ENCODE results near the gene CHML. TPM values are rescaled to one million over a fixed set of nuclear protein-coding genes. Genes with fewer than 3 reads are reported as not detected.

The CHML gene
- total and polyA plus RNA-seq, 7 donors: 2.4 to 10.7 (median 5.0) TPM

DNA sequence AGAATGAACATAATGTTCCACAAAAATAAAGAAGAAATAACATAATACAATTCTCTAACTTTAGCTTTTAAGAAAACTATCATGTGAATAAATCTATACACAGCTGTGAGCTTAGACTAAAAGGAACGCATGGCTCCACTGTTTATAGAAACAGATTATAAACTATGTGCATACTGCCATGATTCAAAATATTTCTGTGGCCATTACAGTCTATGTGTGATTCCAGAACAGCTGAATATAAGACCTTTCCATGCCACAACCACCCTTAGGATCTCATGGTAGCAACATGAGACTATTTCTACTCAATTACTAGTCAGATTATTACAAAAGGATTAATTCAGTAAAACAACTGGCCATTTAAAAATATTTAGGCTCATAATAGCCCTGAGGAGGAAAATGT lies 3.9 kb downstream of the CHML start:
- no peak for DNase-seq
- 72 to 74% (median 73%) methylated on average over 1 of the region's 1 CpG for WGBS, 3 donors
- Histone ChIP-seq H3K4me3 (no peak overlapping the region), H3K27me3 (ENCODE audit: insufficient read depth in 3 of 3, low read length in 2 of 3) (no peaks in the 10 kb centered on the region), H3K36me3 (ENCODE audit: insufficient read depth in 1 of 2, low read depth in 1 of 2) (peaks cover 0 to 6% of the 10 kb centered on the region in 2 donors), H3K27ac (no peak overlapping the region), H3K9me3 (no peaks in the 10 kb centered on the region), H3K4me1 (peaks cover 8% of the 10 kb centered on the region)
- TF ChIP-seq, protein P1, sequence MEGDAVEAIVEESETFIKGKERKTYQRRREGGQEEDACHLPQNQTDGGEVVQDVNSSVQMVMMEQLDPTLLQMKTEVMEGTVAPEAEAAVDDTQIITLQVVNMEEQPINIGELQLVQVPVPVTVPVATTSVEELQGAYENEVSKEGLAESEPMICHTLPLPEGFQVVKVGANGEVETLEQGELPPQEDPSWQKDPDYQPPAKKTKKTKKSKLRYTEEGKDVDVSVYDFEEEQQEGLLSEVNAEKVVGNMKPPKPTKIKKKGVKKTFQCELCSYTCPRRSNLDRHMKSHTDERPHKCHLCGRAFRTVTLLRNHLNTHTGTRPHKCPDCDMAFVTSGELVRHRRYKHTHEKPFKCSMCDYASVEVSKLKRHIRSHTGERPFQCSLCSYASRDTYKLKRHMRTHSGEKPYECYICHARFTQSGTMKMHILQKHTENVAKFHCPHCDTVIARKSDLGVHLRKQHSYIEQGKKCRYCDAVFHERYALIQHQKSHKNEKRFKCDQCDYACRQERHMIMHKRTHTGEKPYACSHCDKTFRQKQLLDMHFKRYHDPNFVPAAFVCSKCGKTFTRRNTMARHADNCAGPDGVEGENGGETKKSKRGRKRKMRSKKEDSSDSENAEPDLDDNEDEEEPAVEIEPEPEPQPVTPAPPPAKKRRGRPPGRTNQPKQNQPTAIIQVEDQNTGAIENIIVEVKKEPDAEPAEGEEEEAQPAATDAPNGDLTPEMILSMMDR (IDR thresholded peaks at IDR 0.05): no peak
- ATAC-seq: no peak
- intact Hi-C loops (cut with DNase I): no loop called here

DNA sequence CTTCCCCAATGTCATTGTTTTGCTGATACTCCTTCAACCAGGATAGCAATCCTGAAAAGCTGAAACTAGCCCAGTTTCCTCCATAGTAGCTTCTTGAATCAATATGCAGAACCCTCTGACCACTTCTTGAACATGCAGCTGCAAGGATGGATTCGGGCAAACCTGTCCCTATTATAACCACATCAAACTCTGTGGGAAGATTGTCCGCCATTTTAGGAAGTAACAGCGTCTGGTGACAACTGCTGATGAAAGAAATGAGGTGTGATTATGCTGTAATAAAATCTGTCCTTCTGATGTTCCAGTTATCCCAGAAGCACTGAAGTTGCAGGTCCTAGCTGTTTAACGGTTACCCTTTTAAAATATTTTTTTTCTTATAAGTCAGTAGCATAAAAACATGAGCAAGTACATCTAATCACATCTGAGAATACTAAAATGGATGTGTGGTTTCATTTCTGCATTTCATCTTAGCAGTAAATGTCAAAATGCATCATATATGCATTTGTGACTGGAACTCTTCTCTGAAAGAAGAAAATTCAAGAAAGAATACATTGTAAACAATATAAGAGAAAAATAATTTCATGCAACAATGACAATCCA lies 4.5 kb downstream of the CHML start:
- Histone ChIP-seq H3K27me3 (ENCODE audit: insufficient read depth in 3 of 3, low read length in 2 of 3) (no peaks in the 10 kb centered on the region), H3K4me3 (no peak overlapping the region), H3K9me3 (no peaks in the 10 kb centered on the region), H3K27ac (no peak overlapping the region), H3K4me1 (peaks cover 8% of the 10 kb centered on the region), H3K36me3 (ENCODE audit: insufficient read depth in 1 of 2, low read depth in 1 of 2) (peaks cover 0 to 6% of the 10 kb centered on the region in 2 donors)
- ATAC-seq (no peak), DNase-seq (no peak)
- 92 to 95% (median 93%) methylated on average over 4 of the region's 4 CpGs for WGBS, 3 donors
- intact Hi-C loops (cut with DNase I): no loop called here
- TF ChIP-seq, protein P1 (IDR thresholded peaks at IDR 0.05): no peak

DNA sequence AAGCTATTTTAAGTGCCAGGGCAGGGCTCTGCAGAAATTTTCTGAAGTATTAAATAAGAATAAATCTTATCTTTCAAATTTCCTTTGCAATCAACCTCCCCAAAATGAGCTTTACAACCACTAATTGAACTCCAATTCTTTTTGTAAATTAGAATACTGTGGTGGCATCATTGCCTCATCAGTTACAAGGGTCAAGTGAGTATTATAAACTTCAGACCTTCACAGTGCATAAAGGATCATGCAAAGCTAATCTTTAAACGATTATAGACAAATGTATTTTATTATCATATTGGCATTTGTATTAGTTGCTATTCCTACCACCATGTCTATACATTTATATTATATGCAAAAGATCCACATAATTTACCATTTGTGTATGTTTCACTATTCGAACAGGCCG lies 7.2 kb downstream of the CHML start:
- H3K9me3 ChIP-seq: no peaks in the 10 kb centered on the region
- TF ChIP-seq, protein P1 (IDR thresholded peaks at IDR 0.05): no peak
- H3K4me1 ChIP-seq: peaks cover 4% of the 10 kb centered on the region
- WGBS, 3 donors: 85 to 93% (median 91%) methylated on average over 3 of the region's 3 CpGs
- H3K4me3 ChIP-seq: no peak overlapping the region
- H3K36me3 ChIP-seq (ENCODE audit: insufficient read depth in 1 of 2, low read depth in 1 of 2): peaks cover 0 to 6% of the 10 kb centered on the region in 2 donors
- intact Hi-C loops (cut with DNase I): no loop called here
- no peaks in the 10 kb centered on the region for H3K27me3 ChIP-seq (ENCODE audit: insufficient read depth in 3 of 3, low read length in 2 of 3)
- no peak overlapping the region for H3K27ac ChIP-seq
- no peak for DNase-seq
- ATAC-seq: no peak

DNA sequence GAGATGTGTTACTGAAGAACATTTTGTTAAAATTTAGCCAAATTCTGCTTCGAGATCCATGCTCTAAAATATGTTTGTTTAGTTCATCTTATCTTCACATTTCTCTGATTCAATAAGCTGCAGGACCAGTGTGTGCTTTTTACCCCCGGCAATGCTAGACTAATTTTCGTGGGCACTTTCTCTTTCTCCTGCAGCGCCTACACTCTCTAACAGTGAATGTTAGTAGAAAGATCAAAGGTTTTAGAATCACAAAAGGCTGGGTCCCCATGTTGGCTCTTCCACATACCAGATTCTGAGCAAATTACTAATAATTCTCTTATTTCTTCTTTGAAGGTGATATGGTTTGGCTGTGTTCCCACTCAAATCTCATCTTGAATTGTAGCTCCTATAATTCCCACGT lies 8.5 kb downstream of the CHML start:
- intact Hi-C loops (cut with DNase I): no loop called here
- Histone ChIP-seq H3K27ac (no peak overlapping the region), H3K4me3 (no peak overlapping the region), H3K4me1 (peaks cover 4% of the 10 kb centered on the region), H3K36me3 (ENCODE audit: insufficient read depth in 1 of 2, low read depth in 1 of 2) (peaks cover 0 to 6% of the 10 kb centered on the region in 2 donors), H3K9me3 (no peaks in the 10 kb centered on the region), H3K27me3 (ENCODE audit: insufficient read depth in 3 of 3, low read length in 2 of 3) (no peaks in the 10 kb centered on the region)
- ATAC-seq: no peak
- DNase-seq: no peak
- TF ChIP-seq, protein P1 (IDR thresholded peaks at IDR 0.05): no peak
- WGBS, 3 donors: 90 to 94% (median 90%) methylated on average over 5 of the region's 5 CpGs

DNA sequence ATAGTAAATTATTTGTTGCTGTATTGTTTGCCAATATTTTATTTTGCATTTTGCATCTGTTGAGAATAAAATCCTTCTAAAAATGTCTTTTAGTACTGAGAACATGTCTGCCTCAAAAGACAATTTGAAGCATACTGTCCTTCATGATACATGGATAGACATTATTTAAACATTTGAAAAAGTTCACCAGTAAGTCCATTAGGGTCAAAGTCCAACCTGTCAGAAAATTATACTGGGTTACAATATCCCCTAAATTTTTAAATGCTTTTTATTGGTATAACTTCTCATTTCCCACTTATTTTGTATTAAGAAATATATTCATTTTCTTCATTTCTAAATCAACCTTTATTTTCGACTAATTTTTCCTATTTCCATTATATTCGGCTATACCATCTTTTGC lies 9.3 kb downstream of the CHML start:
- peaks cover 0 to 6% of the 10 kb centered on the region in 2 donors for H3K36me3 ChIP-seq (ENCODE audit: insufficient read depth in 1 of 2, low read depth in 1 of 2)
- no peak for ATAC-seq
- H3K27ac ChIP-seq: no peak overlapping the region
- H3K4me3 ChIP-seq: no peak overlapping the region
- intact Hi-C loops (cut with DNase I): no loop called here
- WGBS, 3 donors: 97 to 100% (median 98%) methylated on average over 2 of the region's 2 CpGs
- H3K9me3 ChIP-seq: no peaks in the 10 kb centered on the region
- no peak for DNase-seq
- TF ChIP-seq, protein P1 (IDR thresholded peaks at IDR 0.05): no peak
- peaks cover 4% of the 10 kb centered on the region for H3K4me1 ChIP-seq
- H3K27me3 ChIP-seq (ENCODE audit: insufficient read depth in 3 of 3, low read length in 2 of 3): no peaks in the 10 kb centered on the region

Measured in psoas muscle (tissue), 8 donors.